ENCODE results near the gene FGL2.
"Not testable (repeated sequence)": the region's sequence is repeated elsewhere in the genome, so short reads cannot be mapped to it uniquely, and the experiment has no call there.

FGL2 gene, protein sequence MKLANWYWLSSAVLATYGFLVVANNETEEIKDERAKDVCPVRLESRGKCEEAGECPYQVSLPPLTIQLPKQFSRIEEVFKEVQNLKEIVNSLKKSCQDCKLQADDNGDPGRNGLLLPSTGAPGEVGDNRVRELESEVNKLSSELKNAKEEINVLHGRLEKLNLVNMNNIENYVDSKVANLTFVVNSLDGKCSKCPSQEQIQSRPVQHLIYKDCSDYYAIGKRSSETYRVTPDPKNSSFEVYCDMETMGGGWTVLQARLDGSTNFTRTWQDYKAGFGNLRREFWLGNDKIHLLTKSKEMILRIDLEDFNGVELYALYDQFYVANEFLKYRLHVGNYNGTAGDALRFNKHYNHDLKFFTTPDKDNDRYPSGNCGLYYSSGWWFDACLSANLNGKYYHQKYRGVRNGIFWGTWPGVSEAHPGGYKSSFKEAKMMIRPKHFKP

DNA sequence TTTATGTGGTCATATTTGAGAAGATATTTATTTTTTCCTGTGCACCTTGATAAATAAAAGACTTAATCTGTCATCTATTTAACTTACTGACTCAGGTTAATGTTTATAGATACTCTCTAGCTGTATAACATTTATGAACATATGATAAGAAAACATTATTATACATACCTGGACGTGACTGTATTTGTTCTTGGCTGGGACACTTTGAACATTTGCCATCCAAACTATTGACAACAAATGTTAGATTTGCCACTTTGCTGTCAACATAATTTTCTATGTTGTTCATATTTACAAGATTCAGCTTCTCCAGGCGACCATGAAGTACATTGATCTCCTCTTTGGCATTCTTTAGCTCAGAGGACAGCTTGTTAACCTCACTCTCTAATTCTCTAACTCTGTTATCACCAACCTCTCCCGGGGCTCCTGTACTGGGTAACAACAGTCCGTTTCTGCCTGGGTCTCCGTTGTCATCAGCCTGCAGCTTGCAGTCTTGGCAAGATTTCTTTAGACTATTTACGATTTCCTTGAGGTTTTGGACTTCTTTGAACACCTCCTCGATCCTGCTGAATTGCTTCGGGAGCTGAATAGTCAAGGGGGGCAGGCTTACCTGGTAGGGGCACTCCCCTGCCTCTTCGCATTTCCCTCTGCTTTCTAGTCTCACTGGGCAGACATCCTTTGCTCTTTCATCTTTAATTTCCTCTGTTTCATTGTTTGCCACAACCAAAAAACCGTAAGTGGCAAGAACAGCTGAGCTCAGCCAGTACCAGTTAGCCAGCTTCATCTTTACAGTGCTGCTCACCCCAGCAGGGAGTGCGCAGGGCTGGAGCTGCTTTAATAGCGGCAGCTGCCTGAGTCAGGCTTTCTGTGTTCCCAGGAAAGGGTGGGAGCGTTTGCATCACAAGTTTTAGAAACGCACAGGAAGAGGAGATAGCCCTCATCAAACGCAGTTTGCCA is at the start of gene FGL2:
Gene FGL2, minus strand, starts transcription at position 807 of the 954 bp plus-strand sequence. Its CDS starts 26 bp downstream, at position 781.
- peak within 1 kb of the TSS; percentile 88 for H3K4me3 Mint-ChIP-seq

DNA sequence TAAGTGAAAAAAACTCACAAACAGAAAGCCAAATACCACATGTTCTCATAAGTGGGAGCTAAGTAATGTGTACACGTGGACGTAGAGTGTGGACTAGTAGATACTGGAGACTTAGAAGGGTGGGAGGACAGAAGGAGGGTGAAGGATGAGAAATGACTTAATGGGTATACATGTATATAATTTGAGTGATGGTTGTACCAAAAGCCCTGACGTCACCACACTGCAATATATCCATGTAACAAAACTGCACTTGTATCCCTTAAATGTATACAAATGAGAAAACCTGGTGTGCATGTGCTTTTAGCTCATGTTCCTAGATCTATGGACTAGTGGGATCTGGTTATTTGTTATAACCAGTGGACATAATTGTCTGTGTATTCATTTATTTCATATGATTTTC is 48.5 kb upstream of the FGL2 start:
- no peaks in the 10 kb centered on the region for H3K9me3 Mint-ChIP-seq
- peaks cover 5% of the 10 kb centered on the region for H3K4me1 Mint-ChIP-seq
- no peaks in the 10 kb centered on the region for H3K27me3 Mint-ChIP-seq
- H3K36me3 Mint-ChIP-seq: no peaks in the 10 kb centered on the region
- H3K27ac Mint-ChIP-seq: no peak overlapping the region
- H3K4me3 Mint-ChIP-seq: no peak overlapping the region

More for the DNA sequence above, at the start of gene FGL2:
- no peaks in the 10 kb centered on the region for H3K27me3 Mint-ChIP-seq
- H3K4me1 Mint-ChIP-seq: peaks cover 45% of the 10 kb centered on the region
- H3K36me3 Mint-ChIP-seq: peaks cover 3% of the 10 kb centered on the region
- H3K9me3 Mint-ChIP-seq: no peaks in the 10 kb centered on the region
- peak within 1 kb of the TSS; percentile 71 for H3K27ac Mint-ChIP-seq

- H3K27me3 Mint-ChIP-seq: no peaks in the 10 kb centered on the region
- H3K4me1 Mint-ChIP-seq: peaks cover 5% of the 10 kb centered on the region
- H3K36me3 Mint-ChIP-seq: no peaks in the 10 kb centered on the region
- H3K27ac Mint-ChIP-seq: no peak overlapping the region
- H3K4me3 Mint-ChIP-seq: no peak overlapping the region
- H3K9me3 Mint-ChIP-seq: no peaks in the 10 kb centered on the region
Measured at GRCh38 chr7:77247206-77247850, 47.7 kb upstream of the FGL2 start.

DNA sequence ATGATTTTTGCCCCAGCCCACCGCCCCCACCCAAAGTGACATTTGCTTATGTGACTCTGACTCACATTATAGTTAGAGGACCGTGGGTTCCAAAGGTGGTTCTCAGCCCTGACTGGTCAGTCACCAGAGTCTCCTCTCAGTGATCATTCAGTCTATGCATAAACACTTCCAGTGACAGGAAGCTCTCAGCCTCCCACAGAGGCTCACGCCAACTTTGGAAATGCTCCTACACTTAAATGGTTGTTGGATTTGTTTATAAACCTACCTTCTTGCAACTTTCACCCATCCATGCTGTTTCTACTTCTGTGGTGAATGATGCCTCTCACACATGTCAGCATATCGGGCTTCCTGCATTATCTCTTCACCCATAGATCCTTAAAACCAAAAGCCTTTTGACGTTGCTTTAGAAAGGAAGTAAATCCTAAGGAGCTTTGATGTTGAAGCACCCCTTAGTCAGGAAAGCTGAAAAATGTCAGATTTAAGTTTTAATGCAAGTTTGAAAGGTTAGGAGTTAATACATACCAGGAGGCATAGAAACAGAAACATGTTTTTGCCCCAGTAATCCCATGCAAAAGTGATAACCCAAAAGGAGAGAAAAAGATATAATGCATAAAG is 46.5 kb upstream of the FGL2 start:
- H3K27ac Mint-ChIP-seq: no peak overlapping the region
- no peaks in the 10 kb centered on the region for H3K9me3 Mint-ChIP-seq
- H3K4me3 Mint-ChIP-seq: no peak overlapping the region
- peaks cover 3% of the 10 kb centered on the region for H3K36me3 Mint-ChIP-seq
- peaks cover 5% of the 10 kb centered on the region for H3K4me1 Mint-ChIP-seq
- H3K27me3 Mint-ChIP-seq: no peaks in the 10 kb centered on the region

GRCh38 chr7:77245015-77245755 is 45.6 kb upstream of the FGL2 start:
- Mint-ChIP-seq H3K27me3 (no peaks in the 10 kb centered on the region), H3K9me3 (no peaks in the 10 kb centered on the region), H3K27ac (no peak overlapping the region), H3K4me1 (peaks cover 5% of the 10 kb centered on the region), H3K36me3 (peaks cover 3% of the 10 kb centered on the region), H3K4me3 (no peak overlapping the region)

DNA sequence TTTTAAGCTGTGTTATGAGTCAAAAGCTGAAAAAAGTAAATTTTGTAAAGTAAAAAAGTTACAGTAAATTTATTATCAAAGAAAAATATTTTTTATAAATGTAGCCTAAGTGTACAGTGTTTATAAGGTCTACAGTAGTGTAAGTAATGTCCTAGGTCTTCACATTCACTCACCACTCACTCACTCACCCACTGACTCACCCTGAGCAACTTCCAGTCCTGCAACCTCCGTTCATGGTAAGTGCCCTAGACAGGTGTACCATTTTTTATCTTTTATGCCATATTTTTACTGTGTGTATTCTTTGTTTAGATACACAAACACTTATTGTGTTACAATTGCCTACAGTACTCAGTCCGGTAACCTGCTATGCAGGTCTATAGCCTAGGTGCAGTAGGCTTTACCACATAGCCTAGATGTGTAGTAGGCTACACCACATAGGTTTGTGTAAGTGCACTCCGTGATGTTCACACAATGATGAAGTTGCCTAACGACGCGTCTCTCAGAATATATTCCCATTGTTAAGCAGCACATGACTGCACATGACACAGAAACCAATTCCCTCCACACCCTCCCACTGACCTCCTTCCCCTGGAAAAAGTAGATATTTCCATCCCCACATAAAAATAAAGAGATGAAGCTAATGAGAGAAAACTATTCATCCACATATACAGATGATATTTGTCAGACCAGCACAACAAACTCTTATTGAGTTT is 44.8 kb upstream of the FGL2 start:
- no peak overlapping the region for H3K4me3 Mint-ChIP-seq
- no peaks in the 10 kb centered on the region for H3K9me3 Mint-ChIP-seq
- H3K4me1 Mint-ChIP-seq: peaks cover 9% of the 10 kb centered on the region
- peaks cover 3% of the 10 kb centered on the region for H3K36me3 Mint-ChIP-seq
- H3K27ac Mint-ChIP-seq: no peak overlapping the region
- H3K27me3 Mint-ChIP-seq: no peaks in the 10 kb centered on the region

DNA sequence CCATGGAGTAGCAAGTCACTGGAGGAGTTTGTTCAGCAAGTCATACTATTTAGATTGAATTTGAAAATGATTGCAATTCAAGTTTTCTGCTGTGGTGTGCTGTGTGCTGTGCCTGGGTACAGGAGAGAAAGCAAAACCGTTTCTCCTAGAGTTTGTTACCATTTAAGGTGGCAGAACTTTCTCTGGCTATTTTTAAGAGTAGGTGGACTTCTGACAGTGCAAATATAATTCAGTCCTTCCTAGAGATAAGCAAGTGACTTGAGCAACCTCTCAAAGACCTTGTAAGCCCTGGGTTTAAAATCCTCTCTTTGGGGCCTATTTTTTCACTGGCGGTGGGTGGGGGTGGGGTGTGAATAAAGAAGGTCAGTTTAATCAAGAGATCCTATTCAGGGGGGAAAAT is 42.9 kb upstream of the FGL2 start:
- no peaks in the 10 kb centered on the region for H3K27me3 Mint-ChIP-seq
- H3K27ac Mint-ChIP-seq: no peak overlapping the region
- H3K4me3 Mint-ChIP-seq: no peak overlapping the region
- peaks cover 16% of the 10 kb centered on the region for H3K4me1 Mint-ChIP-seq
- peaks cover 5% of the 10 kb centered on the region for H3K36me3 Mint-ChIP-seq
- no peaks in the 10 kb centered on the region for H3K9me3 Mint-ChIP-seq

GRCh38 chr7:77242068-77242467 is 42.4 kb upstream of the FGL2 start:
- peaks cover 16% of the 10 kb centered on the region for H3K4me1 Mint-ChIP-seq
- H3K36me3 Mint-ChIP-seq: peaks cover 5% of the 10 kb centered on the region
- no peaks in the 10 kb centered on the region for H3K9me3 Mint-ChIP-seq
- no peak overlapping the region for H3K4me3 Mint-ChIP-seq
- H3K27ac Mint-ChIP-seq: no peak overlapping the region
- no peaks in the 10 kb centered on the region for H3K27me3 Mint-ChIP-seq

DNA sequence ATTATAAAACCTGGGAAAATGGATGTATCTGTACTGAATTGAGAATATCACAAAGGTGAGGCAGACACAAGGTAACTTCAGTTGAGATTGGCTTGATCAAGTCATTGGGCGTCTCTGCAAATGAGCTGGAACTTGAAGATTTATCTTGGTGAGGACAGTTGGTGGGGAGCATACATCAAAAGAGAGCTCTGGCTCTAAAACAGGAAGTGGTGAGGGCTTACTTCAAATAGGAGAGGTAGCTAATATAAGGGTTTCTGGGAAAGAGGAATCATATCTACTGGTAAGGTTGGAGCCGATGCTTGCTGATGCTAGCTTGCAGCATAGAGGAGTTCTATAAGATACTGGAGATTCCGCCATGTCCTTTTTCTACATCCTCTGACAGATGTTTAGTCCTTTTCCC is 39.9 kb upstream of the FGL2 start:
- Mint-ChIP-seq H3K9me3 (no peaks in the 10 kb centered on the region), H3K27me3 (no peaks in the 10 kb centered on the region), H3K4me3 (no peak overlapping the region), H3K4me1 (peaks cover 11% of the 10 kb centered on the region), H3K36me3 (peaks cover 11% of the 10 kb centered on the region), H3K27ac (no peak overlapping the region)

DNA sequence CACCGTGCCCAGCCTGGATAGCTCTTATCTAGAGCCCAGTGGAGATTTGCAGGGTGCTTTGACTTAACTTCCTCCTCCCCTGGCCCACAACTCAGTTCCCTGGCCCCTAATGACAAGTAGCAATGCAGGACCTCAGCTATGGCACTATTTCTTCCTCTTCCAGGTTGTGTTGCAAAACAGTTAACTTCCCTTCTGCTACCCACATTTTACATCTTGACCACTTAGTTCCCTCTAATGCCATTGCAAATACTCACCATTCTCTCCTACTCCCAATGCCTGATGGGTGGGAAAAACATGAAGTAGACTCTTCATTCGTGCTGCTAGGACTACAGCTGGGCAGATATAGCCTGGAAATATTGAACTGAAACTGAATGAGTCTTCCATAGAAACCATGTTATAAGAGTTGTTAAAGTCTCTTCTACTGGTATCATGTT is 39.1 kb upstream of the FGL2 start:
- Mint-ChIP-seq H3K9me3 (no peaks in the 10 kb centered on the region), H3K27me3 (no peaks in the 10 kb centered on the region), H3K36me3 (peaks cover 14% of the 10 kb centered on the region), H3K27ac (no peak overlapping the region), H3K4me3 (no peak overlapping the region), H3K4me1 (peaks cover 11% of the 10 kb centered on the region)

DNA sequence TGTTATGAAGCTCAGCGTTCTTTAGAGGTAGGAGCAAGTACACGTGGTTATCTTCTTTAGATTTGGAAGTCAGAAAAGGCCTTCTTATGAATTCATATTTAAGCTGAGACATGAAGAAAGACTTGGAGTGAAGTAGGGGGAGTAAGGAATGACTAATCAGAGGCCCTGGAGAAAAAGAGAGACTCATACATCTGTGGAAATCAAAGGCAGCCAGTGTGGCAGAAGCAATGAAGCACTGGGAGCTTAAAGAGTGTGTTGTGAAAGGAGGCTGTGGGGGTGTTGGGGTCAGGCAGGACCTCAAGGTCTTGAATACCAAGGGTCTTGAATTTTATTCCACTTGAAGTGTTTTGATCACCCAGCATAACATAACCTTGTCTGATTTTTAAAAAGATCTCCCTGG is 35.7 kb upstream of the FGL2 start:
- Mint-ChIP-seq H3K9me3 (peaks cover 11% of the 10 kb centered on the region), H3K27me3 (no peaks in the 10 kb centered on the region), H3K4me3 (no peak overlapping the region), H3K4me1 (peaks cover 11% of the 10 kb centered on the region), H3K36me3 (peaks cover 22% of the 10 kb centered on the region), H3K27ac (no peak overlapping the region)

DNA sequence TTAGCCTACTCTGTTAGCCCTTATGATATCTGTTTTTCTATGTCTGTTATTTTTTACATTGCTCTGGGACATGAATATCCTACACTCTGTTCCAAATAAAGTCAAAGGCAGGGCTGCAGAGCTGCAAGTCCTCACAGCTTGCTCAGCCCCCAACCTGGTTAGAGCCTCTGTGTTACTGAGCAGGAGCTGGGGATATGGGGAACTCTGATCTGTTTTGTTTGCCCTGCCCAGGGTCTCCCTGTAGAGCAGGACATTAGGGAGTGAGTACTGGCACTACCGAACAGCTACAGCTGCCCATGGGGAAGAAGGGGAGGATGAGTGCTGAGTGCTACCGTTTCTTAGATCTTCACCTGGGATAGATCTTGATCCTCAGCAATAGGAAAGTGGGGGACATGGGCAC is 32.8 kb upstream of the FGL2 start:
- Mint-ChIP-seq H3K9me3 (peaks cover 16% of the 10 kb centered on the region), H3K36me3 (peaks cover 30% of the 10 kb centered on the region), H3K4me3 (no peak overlapping the region), H3K4me1 (no peaks in the 10 kb centered on the region), H3K27me3 (no peaks in the 10 kb centered on the region), H3K27ac (no peak overlapping the region)

DNA sequence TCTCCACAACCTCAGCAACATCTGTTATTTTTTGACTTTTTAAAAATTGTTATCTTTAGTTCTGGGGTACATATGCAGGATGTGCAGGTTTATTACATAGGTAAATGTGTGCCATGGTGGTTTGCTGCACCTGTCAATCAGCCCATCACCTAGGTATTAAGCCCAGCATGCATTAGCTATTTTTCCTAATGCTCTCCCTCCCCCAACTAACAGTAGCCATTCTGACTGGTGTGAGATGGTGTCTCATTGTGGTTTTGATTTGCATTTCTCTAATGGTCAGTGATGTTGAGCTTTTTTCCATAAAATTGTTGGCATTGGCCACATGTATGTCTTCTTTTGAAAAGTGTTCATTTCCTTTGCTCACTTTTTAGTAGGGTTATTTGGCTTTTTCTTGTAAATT is 29.2 kb upstream of the FGL2 start:
- H3K36me3 Mint-ChIP-seq: peaks cover 23% of the 10 kb centered on the region
- H3K4me3 Mint-ChIP-seq, H3K27me3 Mint-ChIP-seq, H3K4me1 Mint-ChIP-seq, H3K27ac Mint-ChIP-seq: not testable (repeated sequence)
- peaks cover 16% of the 10 kb centered on the region for H3K9me3 Mint-ChIP-seq

DNA sequence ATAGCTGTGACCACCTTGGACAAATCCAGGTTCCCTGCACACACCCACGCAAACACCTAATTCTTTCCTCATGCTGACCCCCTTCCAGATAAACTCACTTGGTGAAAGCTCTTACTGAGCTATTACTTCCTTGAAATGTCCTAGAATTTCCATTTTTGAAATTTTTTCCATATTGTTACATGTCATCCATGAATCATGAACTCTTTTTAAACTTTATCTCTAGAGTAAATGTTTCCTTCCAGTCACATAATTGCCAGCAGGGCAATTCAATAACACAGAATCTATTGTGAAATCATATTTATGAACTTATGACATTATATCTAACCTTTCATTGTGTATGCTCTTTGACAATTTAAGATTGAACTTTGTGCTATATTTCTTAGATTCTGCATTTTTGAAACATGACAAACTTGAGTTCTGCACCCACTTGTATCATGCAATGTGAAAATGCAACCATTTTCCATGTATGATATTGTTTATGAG is 26.8 kb upstream of the FGL2 start:
- Mint-ChIP-seq H3K9me3 (peaks cover 13% of the 10 kb centered on the region), H3K4me1 (peaks cover 25% of the 10 kb centered on the region), H3K4me3 (no peak overlapping the region)

More for the DNA sequence above, 26.8 kb upstream of the FGL2 start:
- Mint-ChIP-seq H3K27ac (no peak overlapping the region), H3K27me3 (no peaks in the 10 kb centered on the region), H3K36me3 (peaks cover 21% of the 10 kb centered on the region)
